Kidney tubule cell (primary cell): ENCODE data around the gene TMEM204.
A peak's percentile ranks its signal among the peaks of the same experiment; 100 is the strongest.

Experiments
- DNase-seq: peaks from one replicate; pipeline ENCODE4 v3.0.0-alpha.2; 2018; ENCODE audit warnings: low spot score

Gene TMEM204

DNA sequence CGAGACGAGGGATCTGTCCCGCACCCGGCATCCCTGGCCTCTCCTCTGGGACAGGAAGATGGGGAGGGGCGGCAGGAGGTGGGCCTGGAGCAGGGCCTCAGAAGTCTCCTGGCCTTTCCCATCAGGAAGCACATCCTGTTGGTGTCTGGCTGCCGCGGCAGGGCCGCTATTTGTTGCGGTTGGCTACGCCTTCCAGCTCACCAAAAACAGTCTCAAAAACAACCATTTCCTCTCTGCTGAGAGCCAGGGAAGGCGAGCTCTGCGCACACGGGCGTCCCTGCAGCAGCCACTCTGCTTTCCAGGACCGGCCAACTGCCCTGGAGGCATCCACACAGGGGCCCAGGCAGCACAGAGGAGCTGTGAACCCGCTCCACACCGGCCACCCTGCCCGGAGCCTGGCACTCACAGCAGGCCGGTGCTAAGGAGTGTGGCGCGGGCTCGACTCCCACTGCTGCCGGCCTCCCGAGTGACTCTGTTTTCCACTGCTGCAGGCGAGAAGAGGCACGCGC is at the start of gene TMEM204:
TSS of gene TMEM204 (plus strand) at position 224 of the 509 bp plus-strand sequence. CDS start 610 bp downstream, outside the sequence.
- DNase-seq: no peak

DNA sequence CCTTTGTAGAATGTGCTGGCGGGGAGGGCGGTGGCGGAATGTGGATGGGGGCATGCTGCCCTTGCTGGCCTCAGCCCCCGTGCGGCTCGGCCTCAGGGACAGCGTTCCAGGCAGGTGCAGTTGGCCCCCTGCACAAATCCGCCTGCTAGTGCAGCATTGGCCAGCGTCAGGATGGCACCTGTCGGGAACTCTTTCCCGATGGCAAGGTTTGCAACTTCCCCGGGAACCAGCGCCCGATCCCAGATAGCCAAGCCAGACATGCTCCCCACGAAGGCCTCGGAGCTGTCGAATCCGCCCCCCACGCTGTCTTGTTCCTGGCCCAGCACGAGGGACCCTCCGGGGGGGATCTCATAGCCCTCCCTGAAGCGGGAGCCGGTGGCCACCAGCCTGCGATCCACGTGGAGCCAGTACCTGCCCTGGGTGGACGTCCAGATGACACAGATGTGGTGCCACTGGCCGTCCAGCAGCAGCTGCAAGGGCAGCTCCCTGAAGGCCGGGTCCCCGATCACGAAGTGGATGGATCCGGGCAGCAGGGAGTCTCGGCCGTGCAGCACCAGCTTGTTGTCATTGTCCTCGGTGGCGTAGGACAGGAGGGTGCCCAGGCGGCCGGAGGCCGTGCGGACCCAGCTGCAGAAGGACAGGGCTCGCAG is 47.5 kb upstream of the TMEM204 start:
- no peak for DNase-seq

DNA sequence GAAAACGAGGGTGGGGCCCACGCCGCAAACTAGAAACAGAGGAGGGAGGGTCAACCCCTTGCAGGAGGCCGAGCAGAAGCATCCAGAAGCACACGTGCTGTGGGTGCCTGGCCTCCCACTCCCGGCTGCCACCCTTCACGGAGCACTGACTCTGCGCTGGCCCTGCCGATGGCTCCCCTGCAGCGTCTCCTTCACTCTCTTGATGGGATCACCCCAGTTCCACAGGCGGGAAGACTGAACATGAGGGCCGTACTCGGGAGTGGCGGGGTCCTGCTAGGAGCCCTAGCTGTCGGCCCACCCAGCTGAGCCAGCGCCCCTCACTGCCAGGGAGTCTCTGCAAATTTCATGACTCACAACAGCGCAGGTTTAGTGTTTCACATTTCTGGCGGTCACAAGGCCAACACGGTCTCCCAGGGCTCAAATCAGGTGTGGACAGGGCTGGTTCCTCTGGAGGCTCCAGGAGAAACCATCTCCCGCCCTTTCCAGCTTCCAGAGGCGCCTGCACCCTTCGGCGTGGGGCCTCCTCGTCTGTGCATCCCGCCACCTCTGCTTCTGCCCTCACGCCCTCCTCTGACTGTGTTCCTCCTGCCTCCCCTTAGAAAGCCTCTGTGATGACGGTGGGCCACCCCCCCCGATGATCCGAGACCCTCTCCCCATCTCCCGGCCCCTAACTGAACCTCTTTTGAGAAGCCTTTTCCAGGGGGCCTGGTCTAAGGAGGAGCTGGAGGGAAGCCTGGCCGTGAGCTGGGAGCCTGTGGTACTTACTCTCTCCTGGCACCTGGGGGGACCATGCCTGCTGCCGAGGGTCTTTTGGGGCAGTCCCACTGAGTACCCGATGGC is 46.7 kb upstream of the TMEM204 start:
- no peak for DNase-seq

DNA sequence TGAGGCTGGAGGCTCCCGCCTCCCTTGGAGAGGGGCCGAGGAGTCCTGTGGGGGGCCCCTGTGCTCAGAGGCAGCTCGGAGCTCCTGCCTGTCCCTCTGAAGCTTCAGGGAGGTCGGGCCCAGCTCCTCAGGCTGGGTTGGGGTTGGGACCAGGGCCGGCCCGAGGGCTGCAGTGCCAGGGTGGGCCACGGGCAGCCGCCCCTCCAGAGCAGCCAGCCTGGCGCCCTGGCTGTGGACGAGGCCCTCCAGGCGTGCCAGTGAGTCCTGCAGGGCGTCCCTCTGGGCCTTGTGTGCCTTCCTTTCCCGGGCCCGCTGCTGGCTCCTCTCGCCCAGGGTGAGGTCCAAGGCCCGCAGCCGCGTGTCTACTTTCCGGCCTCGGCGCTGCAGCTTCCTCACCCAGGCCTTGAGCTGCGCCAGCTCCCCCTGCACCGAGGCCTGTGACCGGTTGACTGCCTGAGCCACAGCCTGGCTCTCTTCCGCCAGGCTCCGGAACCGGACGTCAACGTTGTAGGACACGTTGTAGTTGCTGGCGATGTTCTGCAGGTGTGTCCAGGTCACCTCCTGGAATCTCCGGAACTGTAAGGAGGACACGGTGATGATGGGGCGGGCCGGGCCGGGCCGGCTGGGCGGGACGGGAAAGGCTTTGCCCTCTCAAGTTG is 45.9 kb upstream of the TMEM204 start:
- no peak for DNase-seq

DNA sequence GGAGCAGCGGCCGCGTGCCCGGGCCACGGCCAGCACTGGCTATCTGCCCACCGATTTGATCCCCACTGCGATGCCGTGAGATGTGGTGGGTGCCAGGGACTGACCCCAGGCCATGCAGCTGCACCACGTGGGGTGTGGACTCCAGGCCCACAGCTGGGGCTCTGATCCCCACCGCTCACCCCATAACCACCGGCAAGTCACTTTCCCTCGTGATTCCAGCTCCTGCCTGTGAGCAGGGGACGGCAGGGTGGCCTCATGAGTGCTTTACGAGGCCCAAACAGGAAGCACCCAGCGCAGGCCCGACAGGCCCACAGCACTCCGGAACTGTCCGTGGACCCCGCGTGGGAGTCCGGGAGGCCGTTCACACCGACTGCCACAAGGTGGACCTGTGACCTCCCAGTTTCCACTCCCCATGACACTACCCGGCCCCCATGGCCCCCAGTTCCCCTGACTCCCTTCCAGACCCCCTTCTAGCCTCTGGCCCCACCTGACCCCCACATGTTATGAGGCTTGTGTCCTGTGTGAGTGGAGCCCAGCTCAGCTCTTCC is 45.3 kb upstream of the TMEM204 start:
- DNase-seq: no peak

DNA sequence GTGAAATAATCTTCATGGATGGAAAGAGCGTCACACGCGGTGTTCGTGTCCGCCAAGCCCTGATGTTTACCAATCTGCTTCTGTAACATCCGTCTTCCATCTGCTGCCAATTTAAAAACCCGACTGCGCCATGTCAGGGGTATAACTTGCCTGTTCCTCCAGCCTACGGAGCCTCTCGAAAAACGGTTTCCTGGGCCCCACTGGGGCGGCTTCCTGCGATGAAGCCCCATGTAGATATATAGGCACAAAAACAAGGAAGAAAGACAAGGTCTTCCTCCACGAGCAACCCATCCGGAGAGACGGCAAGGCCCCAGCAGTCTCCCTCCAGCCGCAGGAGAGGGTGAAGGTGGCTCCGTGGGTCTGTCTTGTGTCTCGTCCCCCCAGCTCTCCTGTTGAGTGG is 44.8 kb upstream of the TMEM204 start, which contains the start of gene PTX4:
TSS of gene PTX4 (minus strand) at position 326 of the 400 bp plus-strand sequence. CDS start at position 291, 35 bp downstream.
- DNase-seq: no peak

DNA sequence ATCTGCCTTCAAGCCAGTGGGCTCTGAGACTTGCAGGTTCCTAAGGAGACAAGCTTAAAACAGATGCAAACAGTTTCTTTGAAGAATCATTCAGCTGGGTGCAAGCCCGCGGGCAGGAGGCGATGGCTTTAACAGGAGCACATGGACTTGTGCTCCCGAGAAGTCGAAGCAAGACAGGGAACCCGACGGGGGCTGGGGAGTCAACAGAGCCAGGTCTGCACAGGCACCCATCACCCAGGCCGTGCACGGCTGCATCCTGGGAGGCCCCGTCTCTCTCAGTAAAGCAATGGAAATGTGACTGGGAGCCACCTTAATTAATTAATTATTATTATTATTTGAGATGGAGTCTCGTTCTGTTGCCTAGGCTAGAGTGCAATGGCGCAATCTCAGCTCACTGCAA is 44.4 kb upstream of the TMEM204 start:
- DNase-seq: no peak

DNA sequence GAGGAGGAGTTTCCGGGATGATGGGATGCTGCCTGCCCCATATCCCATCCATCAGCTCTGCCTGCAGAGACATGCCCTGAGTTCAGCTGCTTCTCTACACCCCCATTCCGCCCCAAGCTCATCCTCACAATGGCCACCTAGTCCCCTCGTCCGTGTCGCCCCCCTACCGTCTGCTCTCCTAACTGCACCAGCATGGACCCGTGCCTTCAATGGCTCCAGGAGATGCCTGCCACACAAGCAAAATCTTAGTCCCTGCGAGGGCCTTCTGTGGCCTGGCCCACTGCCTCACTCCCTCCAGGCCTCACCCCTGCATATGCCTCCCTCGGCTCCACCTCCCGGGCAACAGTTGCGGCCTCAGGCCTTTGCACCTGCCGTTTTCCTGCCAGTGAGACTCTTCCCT is 42.1 kb upstream of the TMEM204 start:
- no peak for DNase-seq

DNA sequence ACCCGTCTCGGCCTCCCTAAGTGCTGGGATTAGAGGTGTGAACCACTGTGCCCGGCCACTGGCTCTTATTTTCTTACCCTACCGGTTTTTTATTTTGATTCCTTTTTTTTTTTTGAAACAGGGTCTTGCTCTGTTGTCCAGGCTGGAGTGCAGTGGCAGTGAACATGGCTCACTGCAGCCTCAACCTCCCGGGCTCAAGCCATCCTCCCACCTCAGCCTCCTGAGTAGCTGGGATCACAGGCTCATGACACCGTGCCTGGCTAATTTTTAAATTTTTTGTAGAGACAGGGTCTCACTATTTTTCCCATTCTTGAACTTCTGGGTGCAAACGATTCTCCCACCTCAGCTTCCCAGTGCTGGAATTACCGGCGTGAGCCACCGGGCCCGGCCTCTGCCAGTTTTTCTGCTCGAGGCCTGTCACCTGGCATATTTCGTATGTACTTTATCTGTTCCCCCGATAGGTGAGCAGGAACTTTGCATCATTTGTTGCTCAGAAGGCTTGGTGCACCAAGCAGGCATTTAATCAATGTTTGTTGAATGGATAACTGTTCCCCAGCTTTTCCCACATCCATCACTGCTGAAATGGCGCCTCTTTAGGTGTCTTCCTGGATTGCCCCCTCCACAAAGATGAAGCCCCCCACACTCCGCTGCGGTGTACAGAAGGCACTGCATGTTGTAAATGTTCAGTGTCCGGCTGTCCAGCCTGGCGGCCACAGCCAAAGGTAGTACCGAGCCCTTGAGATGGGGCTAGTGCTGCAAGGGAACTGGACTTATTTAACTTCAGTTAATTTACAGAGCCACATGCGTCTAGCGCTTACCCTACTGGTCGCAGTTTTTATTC is 41.2 kb upstream of the TMEM204 start:
- DNase-seq: no peak

DNA sequence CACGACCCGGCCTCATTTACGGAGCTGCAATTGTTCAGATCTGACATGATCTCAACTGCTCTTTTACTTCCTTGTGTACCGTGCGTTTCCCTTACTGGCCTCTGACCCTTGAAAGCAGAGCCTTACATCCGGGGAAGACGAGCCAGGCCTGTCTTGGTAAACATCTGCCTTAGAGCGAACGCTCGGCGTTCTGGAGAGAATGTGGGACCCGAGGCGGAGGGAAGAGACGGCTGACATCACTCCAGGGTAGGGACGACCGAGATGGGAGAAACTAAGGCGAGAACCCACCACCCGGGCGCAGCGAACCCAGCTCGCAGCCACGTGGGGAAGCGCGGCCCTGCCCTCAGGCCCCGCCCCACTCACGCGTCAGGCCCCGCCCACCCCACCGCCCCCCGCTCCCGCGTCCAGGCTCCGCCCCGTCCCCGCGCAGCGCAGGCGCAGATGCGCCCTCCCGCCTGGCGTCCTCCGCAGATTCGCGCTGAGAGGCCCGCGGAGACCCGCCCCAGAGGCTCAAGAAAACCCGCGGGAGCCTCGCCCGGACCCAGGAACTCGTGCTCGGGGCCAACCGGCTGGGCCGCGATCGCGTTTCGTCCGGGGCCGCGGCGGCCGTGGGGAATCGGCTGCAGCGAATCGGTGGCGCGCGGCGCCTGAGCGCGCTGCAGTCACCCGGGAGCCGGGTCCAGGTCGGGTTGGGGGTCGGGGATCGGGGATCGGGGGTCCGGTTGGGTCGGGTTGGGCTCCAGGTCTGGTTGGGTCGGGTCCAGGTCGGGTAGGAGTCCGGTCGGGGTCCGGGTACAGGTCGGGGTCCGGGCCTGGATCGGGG is 40.3 kb upstream of the TMEM204 start, which contains the start of gene TELO2:
TSS of gene TELO2 (plus strand) at position 438 of the 823 bp plus-strand sequence. CDS start 922 bp downstream, outside the sequence.
- DNase-seq: peak; percentile 78

DNA sequence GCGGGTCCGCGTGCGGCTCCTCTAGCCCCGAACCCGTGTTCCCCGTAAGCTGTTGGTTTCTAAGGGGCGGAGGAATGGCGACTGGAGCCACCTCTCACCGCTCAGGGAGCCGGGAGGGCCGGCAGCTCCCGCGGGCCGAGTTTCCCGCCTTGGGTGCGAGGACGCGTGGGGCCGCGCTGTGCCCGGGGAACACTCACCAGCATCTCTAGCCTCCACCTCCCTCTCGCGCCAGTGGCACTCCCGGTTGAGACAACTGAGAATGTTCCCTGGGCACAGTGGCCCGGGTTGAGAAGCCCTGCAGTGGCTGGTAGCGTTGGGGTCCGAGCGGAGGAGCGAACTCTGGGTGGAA is 39.7 kb upstream of the TMEM204 start:
- DNase-seq: peak; percentile 32

DNA sequence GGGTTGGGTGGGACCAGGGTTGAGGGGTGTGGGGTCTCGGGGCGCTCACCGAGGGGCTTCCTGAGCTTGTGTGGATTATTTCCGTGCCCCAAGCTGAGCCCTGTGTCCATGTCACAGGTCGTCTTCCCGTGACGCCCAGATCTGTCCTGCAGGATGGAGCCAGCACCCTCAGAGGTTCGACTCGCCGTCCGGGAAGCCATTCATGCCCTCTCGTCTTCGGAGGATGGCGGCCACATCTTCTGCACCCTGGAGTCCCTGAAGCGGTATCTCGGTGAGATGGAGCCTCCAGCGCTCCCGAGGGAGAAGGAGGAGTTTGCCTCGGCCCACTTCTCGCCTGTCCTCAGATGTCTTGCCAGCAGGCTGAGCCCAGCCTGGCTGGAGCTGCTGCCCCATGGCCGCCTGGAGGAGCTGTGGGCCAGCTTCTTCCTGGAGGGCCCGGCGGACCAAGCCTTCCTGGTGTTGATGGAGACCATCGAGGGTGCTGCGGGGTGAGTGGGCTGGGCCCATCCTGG is 39.3 kb upstream of the TMEM204 start:
- peak; percentile 42 for DNase-seq

DNA sequence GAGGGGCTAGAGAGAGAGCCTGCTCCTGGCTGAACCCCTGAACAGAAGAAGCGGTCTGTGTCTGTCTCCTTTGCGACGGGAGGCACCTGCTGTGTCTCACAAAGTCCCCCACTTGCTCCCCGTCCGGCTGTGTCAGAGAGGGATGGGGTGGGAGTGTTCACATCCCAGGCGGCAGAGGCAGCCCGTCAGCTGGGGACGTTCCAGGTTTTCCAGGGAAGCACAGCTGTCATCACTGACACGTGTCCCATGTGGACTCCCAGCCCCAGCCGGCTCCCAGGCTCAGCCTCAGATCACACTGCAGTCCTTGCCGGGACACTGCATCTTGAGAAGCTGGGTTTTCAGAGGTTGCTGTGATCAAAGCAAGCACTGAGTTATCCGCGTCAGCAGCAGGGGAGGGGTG is 38.8 kb upstream of the TMEM204 start:
- no peak for DNase-seq

DNA sequence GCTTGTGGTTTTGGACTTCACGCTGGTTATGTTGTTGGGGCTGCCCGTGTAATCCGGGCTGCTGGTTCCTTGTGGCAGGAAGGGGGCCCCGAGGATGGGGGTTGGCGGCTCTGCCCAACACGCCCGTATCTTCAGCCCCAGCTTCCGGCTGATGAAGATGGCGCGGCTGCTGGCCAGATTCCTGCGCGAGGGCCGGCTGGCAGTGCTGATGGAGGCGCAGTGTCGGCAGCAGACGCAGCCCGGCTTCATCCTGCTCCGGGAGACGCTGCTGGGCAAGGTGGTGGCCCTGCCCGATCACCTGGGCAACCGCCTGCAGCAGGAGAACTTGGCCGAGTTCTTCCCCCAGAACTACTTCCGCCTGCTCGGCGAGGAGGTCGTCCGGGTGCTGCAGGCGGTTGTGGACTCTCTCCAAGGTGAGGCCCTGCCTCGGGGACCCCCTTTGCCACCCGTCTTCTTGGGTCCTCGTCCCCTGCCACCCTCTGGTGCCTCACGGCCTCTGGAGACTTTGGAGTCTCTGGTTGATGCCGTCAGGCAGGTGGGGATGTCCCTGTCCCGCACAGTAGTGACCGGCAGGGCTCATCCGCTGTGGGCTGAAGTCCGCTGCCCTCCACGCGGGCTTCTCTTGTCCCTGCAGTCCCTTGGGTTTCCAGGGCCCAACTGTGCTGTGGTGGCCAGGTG is 38.1 kb upstream of the TMEM204 start:
- DNase-seq: no peak

DNA sequence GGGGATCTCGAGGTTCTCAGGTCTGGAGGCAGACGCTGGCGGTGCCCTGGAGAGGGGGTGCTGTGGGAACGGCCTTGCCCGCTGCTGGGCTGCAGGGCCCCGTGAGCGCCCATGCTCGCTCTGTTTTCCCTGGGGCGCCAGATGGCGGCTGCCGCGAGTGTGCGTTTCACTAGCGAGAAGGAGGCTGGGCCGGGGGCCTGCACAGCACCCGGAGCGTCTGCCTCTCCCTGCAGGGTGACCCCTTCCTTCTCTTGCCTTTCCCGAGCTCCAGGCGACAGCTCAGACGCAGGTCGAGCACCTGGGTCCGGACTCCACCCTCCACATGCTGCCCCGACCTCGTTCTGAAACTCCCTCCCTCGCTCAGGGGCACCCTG is 37.6 kb upstream of the TMEM204 start:
- DNase-seq: no peak

DNA sequence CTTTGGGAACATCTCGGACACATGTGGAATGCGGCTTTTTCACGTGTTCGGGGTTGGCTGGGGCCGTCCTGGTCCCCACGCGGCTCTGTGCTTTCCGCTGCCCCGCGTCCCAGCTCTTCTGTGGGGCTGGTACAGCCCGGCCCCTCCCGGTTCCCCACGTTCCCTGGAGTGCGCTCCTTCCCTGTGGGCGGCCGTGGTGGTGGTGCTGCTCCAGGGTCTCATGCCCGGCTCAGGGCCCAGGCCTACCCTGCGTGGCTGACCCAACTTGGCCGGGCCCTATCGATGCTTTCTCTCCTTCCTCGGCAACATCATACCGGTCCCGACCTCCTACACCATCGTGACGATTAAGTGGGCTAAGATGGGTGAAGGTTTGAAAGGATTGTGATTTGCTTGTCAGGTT is 37.0 kb upstream of the TMEM204 start:
- no peak for DNase-seq

DNA sequence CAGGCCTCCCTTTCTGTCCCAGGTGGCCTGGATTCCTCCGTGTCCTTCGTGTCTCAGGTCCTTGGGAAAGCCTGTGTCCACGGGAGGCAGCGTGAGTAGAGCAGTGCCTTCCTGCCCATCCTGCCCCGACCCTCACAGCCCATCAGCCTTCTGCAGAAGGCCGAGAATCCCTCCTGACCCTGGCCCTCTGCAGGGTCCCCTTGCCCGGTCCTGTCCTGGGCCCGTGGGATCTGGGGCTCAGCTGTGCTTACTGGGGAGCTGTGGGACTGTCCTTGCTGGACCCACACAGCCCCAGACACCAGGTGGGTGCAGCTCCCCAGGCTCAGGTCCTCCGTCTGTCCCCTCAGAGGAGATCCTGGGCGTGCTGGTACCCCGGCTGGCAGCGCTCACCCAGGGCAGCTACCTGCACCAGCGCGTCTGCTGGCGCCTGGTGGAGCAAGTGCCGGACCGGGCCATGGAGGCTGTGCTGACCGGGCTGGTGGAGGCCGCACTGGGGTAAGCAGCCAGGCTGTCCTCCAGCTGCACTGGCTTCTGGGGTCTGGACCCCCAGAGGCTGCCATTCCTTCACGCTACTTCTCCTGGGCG is 36.4 kb upstream of the TMEM204 start:
- no peak for DNase-seq

DNA sequence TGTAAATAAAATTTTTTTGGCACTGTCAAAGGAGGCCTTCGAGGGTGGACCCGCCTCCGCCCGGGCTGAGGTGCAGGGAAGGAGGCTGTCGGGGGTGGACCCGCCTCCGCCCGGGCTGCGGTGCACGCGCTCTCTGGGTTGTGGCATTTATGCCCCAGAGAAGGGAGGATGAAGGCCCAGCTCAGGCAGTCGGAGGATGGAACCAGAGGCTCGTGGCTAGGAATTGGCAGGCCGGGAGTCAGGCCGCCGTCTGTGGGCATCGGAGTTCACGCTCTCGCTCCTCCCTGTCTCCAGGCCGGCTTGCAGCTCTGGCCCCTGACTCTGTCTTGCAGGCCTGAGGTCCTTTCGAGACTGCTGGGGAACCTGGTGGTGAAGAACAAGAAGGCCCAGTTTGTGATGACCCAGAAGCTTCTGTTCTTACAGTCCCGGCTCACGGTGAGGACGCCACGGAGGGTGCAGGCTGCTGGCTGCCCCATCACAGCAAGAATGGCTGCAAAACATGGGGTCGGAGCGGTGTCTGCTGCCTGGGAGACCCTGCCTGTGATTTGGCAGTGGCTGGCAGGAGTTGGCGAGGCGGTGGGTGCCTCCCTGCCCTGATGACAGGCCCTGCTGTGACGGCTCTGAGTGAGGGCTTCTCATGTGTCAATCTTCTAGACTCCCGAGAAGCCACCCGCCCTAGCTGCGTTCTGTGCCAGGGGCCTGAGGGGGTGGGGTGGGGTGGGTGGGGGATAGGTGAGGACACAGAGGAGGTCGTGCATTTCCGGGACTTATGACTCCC is 34.4 kb upstream of the TMEM204 start:
- DNase-seq: no peak
